GM18873 (cell line): ENCODE measurements around the gene ATP8B3.
"Not testable (repeated sequence)": the region's sequence is repeated elsewhere in the genome, so short reads cannot be mapped to it uniquely, and the experiment has no call there.

Experiments
- ATAC-seq: cut with Tn5 transposase; IDR thresholded peaks from one replicate; pipeline ENCODE4 v1.9.1; 2021; ENCODE audit warnings: mild to moderate bottlenecking, moderate library complexity, moderate number of reproducible peaks; ENCODE audit not compliant: unreplicated experiment, low FRiP score

The ATP8B3 gene

GRCh38 chr19:1774989-1775772 is 36.9 kb downstream of the ATP8B3 start:
- ATAC-seq = no peak

- no peak for ATAC-seq
These were observed 38.9 kb downstream of the ATP8B3 start for GRCh38 chr19:1773184-1773583.

GRCh38 chr19:1770866-1771576 is 41.1 kb downstream of the ATP8B3 start:
- ATAC-seq = no peak

GRCh38 chr19:1769645-1769985 is 42.5 kb downstream of the ATP8B3 start:
- no peak for ATAC-seq

GRCh38 chr19:1768918-1769644 is 43.0 kb downstream of the ATP8B3 start:
- ATAC-seq = no peak

GRCh38 chr19:1768248-1768647 is 43.8 kb downstream of the ATP8B3 start:
- ATAC-seq = no peak

- ATAC-seq = no peak
These were observed 44.6 kb downstream of the ATP8B3 start for GRCh38 chr19:1767464-1767933.

GRCh38 chr19:1766800-1767352 is 45.2 kb downstream of the ATP8B3 start:
- ATAC-seq = no peak

- no peak for ATAC-seq
These were observed 45.9 kb downstream of the ATP8B3 start for GRCh38 chr19:1765904-1766799.

- ATAC-seq = no peak
These were observed 46.7 kb downstream of the ATP8B3 start for GRCh38 chr19:1765232-1765903.

- no peak for ATAC-seq
These were observed 47.3 kb downstream of the ATP8B3 start for GRCh38 chr19:1764729-1765128.

GRCh38 chr19:1763648-1764639 is 48.1 kb downstream of the ATP8B3 start:
- ATAC-seq = no peak

- ATAC-seq = no peak
These were observed 49.6 kb downstream of the ATP8B3 start for GRCh38 chr19:1762243-1763117.

- ATAC-seq = no peak
These were observed 50.4 kb downstream of the ATP8B3 start for GRCh38 chr19:1761528-1762242.

GRCh38 chr19:1760786-1761527 is 51.1 kb downstream of the ATP8B3 start:
- not testable (repeated sequence) for ATAC-seq

- no peak for ATAC-seq
These were observed 52.1 kb downstream of the ATP8B3 start for GRCh38 chr19:1760020-1760419.
